GM18517 (cell line): Measurements from ENCODE around the gene SERPING1.
"Not testable (repeated sequence)": the region's sequence is repeated elsewhere in the genome, so short reads cannot be mapped to it uniquely, and the experiment has no call there.

ENCODE experiments used
- ATAC-seq: cut with Tn5 transposase; IDR thresholded peaks from one replicate; pipeline ENCODE4 v1.9.1; 2021; ENCODE audit warnings: mild to moderate bottlenecking, moderate library complexity; ENCODE audit not compliant: unreplicated experiment

SERPING1 gene

GRCh38 chr11:57651408-57651807 lies 53.9 kb downstream of the SERPING1 start:
- no peak for ATAC-seq

DNA sequence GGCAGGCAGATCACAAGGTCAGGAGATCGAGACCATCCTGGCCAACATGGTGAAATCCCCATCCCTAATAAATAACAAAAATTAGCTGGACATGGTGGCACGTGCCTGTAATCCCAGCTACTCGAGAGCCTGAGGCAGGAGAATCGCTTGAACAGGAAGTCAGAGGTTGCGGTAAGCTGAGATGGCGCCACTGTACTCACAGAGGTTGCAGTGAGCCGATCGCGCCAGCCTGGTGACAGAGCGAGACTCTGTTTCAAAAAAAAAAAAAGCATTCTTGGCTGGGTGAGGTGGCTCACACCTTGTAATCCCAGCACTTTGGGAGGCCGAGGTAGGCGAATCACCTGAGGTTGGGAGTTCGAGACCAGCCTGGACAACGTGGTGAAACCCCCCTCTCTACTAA lies 54.7 kb downstream of the SERPING1 start:
- ATAC-seq = not testable (repeated sequence)

- no peak for ATAC-seq
Observed at GRCh38 chr11:57652662-57653061, 55.2 kb downstream of the SERPING1 start.

- no peak for ATAC-seq
Observed at GRCh38 chr11:57653163-57653562, 55.7 kb downstream of the SERPING1 start.

DNA sequence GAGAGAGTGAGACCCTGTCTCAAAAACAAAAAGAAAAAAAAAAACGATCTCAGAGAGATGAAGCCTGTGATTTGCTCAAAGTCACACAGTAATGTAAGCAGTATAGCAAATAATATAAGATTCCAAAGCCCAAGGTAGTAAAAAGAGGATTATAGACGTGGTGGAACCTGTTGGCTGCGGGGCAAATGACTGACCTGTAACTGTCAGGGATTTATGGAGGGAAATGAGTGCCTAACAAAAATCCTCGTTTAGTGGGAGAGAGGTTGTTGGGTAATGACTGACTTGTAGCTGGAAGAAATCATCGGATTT lies 59.4 kb downstream of the SERPING1 start:
- ATAC-seq = no peak

DNA sequence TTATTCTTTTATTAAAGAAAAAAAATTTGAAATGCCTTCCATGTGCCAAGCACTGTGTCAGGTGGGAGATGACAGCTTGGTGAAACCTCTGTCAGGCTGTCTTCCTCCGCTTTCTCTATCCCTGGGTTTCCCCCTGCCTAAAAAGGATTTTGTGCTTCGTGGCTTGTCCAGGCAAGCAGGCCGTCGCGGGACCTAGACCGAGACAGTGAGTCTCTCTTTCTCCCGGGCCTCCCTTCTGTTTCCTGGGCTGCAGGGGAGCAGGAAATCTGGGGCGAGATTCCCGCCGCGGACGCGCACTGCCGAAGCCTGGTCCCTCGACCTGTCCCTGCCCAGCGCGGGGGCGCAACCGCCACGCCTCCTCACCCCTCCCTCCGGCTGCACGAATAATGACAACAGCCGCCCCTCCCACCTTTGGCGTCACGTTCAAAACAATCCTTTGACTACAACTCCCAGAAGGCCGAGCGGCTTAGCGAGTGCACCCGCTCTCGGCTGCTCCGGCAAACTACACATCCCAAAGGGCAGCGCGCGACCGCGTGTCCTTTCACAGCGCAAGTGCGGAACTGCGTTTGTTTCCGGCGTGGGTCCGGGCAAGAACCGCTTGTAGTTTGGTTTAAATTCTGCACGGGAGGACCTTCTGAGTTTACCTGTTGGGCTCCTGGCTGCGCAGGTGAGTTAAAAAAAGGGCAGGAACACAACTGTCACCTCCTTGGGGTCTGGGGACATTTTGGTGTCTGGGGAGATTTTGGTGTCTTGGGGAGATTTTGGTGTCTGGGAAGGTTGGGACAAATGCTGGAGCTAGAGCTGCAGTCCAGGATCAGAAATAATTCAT lies 59.9 kb downstream of the SERPING1 start, which contains the start of gene CLP1:
Gene CLP1, plus strand, starts transcription at position 569 of the 829 bp plus-strand sequence. CDS start 1,715 bp downstream, outside the sequence.
- peak; percentile 99 for ATAC-seq

DNA sequence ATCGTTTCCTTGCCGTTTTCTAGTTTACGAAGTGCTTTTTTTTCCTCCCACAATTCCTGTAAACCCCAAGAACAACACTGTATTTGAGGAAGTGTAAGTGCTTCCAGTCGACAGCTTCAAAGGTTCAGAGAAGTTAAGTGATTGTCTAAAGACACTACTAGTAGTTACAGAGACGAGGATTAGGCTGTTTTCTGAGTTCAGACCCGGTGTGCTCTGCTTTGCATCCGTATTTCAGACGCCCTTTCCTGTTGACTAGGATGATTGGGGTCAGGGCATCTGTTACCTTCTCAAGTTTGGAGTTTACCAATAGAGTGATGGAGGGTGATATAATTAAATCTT lies 60.5 kb downstream of the SERPING1 start:
- ATAC-seq = no peak

- ATAC-seq = no peak
Observed at GRCh38 chr11:57659669-57660068, 62.2 kb downstream of the SERPING1 start.

- ATAC-seq = no peak
Observed at GRCh38 chr11:57662893-57663292, 65.4 kb downstream of the SERPING1 start.

DNA sequence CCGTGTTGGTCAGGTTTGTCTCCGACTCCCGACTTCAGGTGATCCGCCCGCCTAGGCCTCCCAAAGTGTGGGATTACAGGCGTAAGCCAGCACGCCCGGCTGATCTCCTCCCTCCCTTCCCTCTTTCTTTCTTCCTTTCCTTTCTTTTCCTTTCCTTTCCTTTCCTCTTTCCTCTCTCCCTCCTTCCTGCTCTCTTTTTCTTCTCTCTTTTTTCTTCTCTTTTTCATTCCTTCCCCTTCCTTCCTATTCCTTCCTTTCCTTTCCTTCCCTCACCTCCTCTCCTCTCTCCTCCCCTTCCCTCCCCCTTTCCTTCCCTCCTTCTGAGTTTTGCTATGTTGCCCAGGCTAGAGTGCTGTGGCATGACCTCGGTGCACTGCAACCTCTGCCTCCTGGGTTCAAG lies 66.5 kb downstream of the SERPING1 start:
- no peak for ATAC-seq
